Stomach (tissue), 9 donors: ENCODE data around the gene KLRC4. TPM values are rescaled to one million over a fixed set of nuclear protein-coding genes. Genes with fewer than 3 reads are reported as not detected.
"Not testable (repeated sequence)": the region's sequence is repeated elsewhere in the genome, so short reads cannot be mapped to it uniquely, and the experiment has no call there.

Experiments used
- DNase-seq, 2 donors: peaks; one replicate each; pipeline versions ENCODE4 v3.0.0 to v3.0.0-alpha.2; 2013 to 2019
- H3K27ac ChIP-seq, 5 donors: fragments of 200-600 bp in 4 of 5; sonication (generic) in 4 of 5; one replicate each; pipeline ENCODE4 v1.5.1; 2013 to 2019; ENCODE audit warnings: mild to moderate bottlenecking in 1 of 5, moderate library complexity in 1 of 5
- H3K27me3 ChIP-seq, 3 donors: fragments of 200-600 bp; sonication (generic); one replicate each; pipeline ENCODE4 v1.5.1; 2017 to 2019; ENCODE audit warnings: mixed run types in 1 of 3
- H3K36me3 ChIP-seq, 4 donors: fragments of 200-600 bp; sonication (generic); 1 replicate in 3 of 4; 2 replicates in 1 of 4; pipeline ENCODE4 v1.5.1; 2016 to 2019
- H3K4me1 ChIP-seq, 4 donors: fragments of 200-600 bp; sonication (generic); one replicate each; pipeline ENCODE4 v1.5.1; 2016 to 2019
- H3K4me3 ChIP-seq, 4 donors: fragments of 200-600 bp; sonication (generic) in 3 of 4; one replicate each; pipeline ENCODE4 v1.5.1; 2016 to 2019; ENCODE audit warnings: mild to moderate bottlenecking in 1 of 4
- H3K9me3 ChIP-seq, 4 donors: fragments of 200-600 bp; sonication (generic); one replicate each; pipeline ENCODE4 v1.5.1; 2016 to 2019
- CTCF ChIP-seq, 7 experiments: fragments of 450-650 bp in 4 of 7; fragments of 200-600 bp in 3 of 7; sonication (generic) in 3 of 7; IDR thresholded peaks; one replicate each; pipeline ENCODE4 v1.5.1; 2016 to 2019; ENCODE audit warnings: antibody characterized with exemption in 7 of 7, control low read depth in 2 of 7, mild to moderate bottlenecking in 1 of 7
- EP300 ChIP-seq: sonication (generic); formaldehyde crosslinking; IDR thresholded peaks from one replicate; pipeline ENCODE4 v1.6.1; 2017; ENCODE audit warnings: antibody characterized with exemption
- POLR2A ChIP-seq, 4 donors: fragments of 450-650 bp; IDR thresholded peaks; one replicate each; pipeline ENCODE4 v1.6.1; 2016; ENCODE audit warnings: antibody characterized with exemption in 4 of 4, control low read depth in 2 of 4, mild to moderate bottlenecking in 1 of 4, moderate library complexity in 1 of 4
- POLR2AphosphoS5 ChIP-seq, 3 donors: sonication (generic); formaldehyde crosslinking; IDR thresholded peaks; one replicate each; pipeline ENCODE4 v1.6.1; 2016; ENCODE audit warnings: antibody characterized with exemption in 3 of 3
- WGBS, 5 donors: extraction: QIAGEN DNeasy Blood & Tissue Kit in 3 of 5; methylation state at CpG; one replicate each; pipeline versions ENCODE4 v1.1.5 to v1.1.7; 2013 to 2018; 5-methylcytosine and 5-hydroxymethylcytosine counted together
- intact Hi-C: fragments of 100-400 bp; cut with DNase I; formaldehyde crosslinking; loops from one replicate; pipeline ENCODE4 v1.15.1; 2023; ENCODE audit warnings: low total_unique reads
- polyA plus RNA-seq, 3 donors: library from polyadenylated mRNA; stranded (reverse); fragments of 200-250 nt; gene quantifications; one replicate each; pipeline ENCODE4 v1.2.3, GENCODE V29; 2013
- total RNA-seq, 5 donors: library from RNA; depleted of rRNA; stranded (reverse); fragments of >200 nt; gene quantifications; one replicate each; pipeline versions ENCODE4 v1.1.0 to v1.2.3, GENCODE V29; 2014 to 2016
- donor health status: healthy with polysubstance abuse.
- donor health status: Bipolar disorder and iron deficiency.
- donor health status: healthy.

KLRC4 gene
- total and polyA plus RNA-seq, 8 donors, result 0.13 to 1.3 TPM; not detected in 6

- no peak for TF ChIP-seq EP300
- TF ChIP-seq POLR2AphosphoS5 (IDR thresholded peaks at IDR 0.05), result peak in 2 of 3 donors; percentile 28 to 36
- H3K27ac ChIP-seq, result peak overlapping the region in 2 of 5 donors; percentile 7 to 14
- WGBS, 5 donors, result 18 to 37% (median 25%) methylated on average over 7 of the region's 7 CpGs
- peaks cover 0 to 22% (median 14%) of the 10 kb centered on the region in 4 donors for H3K4me1 ChIP-seq
- no peak overlapping the region for H3K4me3 ChIP-seq
- intact Hi-C loops, result no loop called here
- H3K9me3 ChIP-seq, result no peaks in the 10 kb centered on the region
- H3K27me3 ChIP-seq, result no peaks in the 10 kb centered on the region
- H3K36me3 ChIP-seq, result no peaks in the 10 kb centered on the region
- peak; percentile 41 to 53 for DNase-seq
Observed at GRCh38 chr12:10392394-10392930, 17.1 kb downstream of the KLRC4 start.

GRCh38 chr12:10390991-10391390 is 18.6 kb downstream of the KLRC4 start:
- H3K27me3 ChIP-seq, H3K27ac ChIP-seq, H3K9me3 ChIP-seq, H3K36me3 ChIP-seq, intact Hi-C loops, H3K4me3 ChIP-seq, DNase-seq: not testable (repeated sequence)
- WGBS, 5 donors, result 85 to 94% (median 93%) methylated on average over 7 of the region's 7 CpGs
- H3K4me1 ChIP-seq, result peaks cover 0 to 21% (median 12%) of the 10 kb centered on the region in 4 donors

- Histone ChIP-seq H3K36me3 (no peaks in the 10 kb centered on the region), H3K27me3 (no peaks in the 10 kb centered on the region), H3K4me1 (peaks cover 0 to 13% (median 5%) of the 10 kb centered on the region in 4 donors), H3K9me3 (no peaks in the 10 kb centered on the region), H3K4me3 (peak within 1 kb of the TSS in 1 of 4 donors; percentile 0), H3K27ac (no peak within 1 kb of the TSS)
- TF ChIP-seq EP300 (no peak), POLR2AphosphoS5 (IDR thresholded peaks at IDR 0.05) (no peak), CTCF (IDR thresholded peaks at IDR 0.05) (no peak), POLR2A (IDR thresholded peaks at IDR 0.05) (no peak)
- 77 to 86% (median 79%) methylated on average over 1 of the region's 1 CpG for WGBS, 5 donors
- intact Hi-C loops, result no loop called here
- no peak for DNase-seq
Observed at GRCh38 chr12:10389904-10390303, 19.7 kb downstream of the KLRC4 start, which contains the start of gene KLRK1. TSS of gene KLRK1 (minus strand) at chr12:10390041. CDS start at chr12:10388810, 1,231 bp downstream.

GRCh38 chr12:10388624-10389413 is 20.7 kb downstream of the KLRC4 start:
- H3K9me3 ChIP-seq, result no peaks in the 10 kb centered on the region
- DNase-seq, result no peak
- 68 to 80% (median 70%) methylated on average over 9 of the region's 9 CpGs for WGBS, 5 donors
- H3K36me3 ChIP-seq, result no peaks in the 10 kb centered on the region
- no peak overlapping the region for H3K27ac ChIP-seq
- H3K4me1 ChIP-seq, result peaks cover 0 to 13% (median 4%) of the 10 kb centered on the region in 4 donors
- intact Hi-C loops, result no loop called here
- TF ChIP-seq POLR2AphosphoS5 (IDR thresholded peaks at IDR 0.05) (no peak), EP300 (no peak), POLR2A (IDR thresholded peaks at IDR 0.05) (no peak), CTCF (IDR thresholded peaks at IDR 0.05) (no peak)
- no peaks in the 10 kb centered on the region for H3K27me3 ChIP-seq
- peak overlapping the region in 1 of 4 donors; percentile 0 for H3K4me3 ChIP-seq

GRCh38 chr12:10387498-10387897 is 22.1 kb downstream of the KLRC4 start:
- intact Hi-C loops, H3K9me3 ChIP-seq, DNase-seq, H3K4me1 ChIP-seq, H3K27me3 ChIP-seq, H3K36me3 ChIP-seq: not testable (repeated sequence)
- peak overlapping the region in 1 of 4 donors; percentile 0 for H3K4me3 ChIP-seq
- WGBS, 5 donors, result 88 to 95% (median 90%) methylated on average over 6 of the region's 6 CpGs
- H3K27ac ChIP-seq, result peak overlapping the region in 2 of 5 donors; percentile 16 to 34
